NCI-H1105 (cell line): ENCODE results near the gene ITGAL.

ENCODE experiments used
- DNase-seq: peaks from one replicate; lab custom pipeline; 2025; lab: John Stamatoyannopoulos, UW

ITGAL gene

GRCh38 chr16:30567160-30567990 lies 94.8 kb downstream of the ITGAL start:
- no peak for DNase-seq

DNA sequence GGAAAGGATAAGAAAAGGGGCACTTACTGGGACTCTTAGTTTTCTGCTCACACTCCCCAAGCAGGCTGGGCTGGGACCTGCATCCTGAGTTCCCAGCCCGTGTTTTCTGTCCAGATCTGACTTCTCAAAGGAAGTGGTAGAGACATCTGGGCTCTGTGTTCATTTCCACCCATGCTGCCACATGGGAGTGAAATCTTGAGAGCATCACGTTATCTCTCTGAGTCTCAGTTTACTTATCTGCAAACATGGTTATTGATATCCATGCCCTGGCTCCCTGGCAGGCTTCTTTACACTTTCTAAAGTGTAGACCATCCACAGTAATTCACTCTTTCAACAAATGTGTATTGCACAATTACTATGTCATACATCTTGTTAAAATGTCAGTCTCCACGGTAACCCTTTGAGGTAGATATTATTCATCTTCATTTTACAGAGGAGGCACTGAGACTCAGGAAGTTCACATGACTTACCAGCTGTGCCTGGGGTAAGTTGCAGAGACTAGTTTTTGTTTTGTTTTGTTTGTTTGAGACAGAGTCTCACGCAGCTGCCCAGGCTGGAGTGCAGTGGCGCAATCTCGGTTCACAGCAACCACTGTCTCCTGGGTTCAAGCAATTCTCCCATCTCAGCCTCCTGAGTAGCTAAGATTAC lies 95.6 kb downstream of the ITGAL start:
- DNase-seq: no peak

DNA sequence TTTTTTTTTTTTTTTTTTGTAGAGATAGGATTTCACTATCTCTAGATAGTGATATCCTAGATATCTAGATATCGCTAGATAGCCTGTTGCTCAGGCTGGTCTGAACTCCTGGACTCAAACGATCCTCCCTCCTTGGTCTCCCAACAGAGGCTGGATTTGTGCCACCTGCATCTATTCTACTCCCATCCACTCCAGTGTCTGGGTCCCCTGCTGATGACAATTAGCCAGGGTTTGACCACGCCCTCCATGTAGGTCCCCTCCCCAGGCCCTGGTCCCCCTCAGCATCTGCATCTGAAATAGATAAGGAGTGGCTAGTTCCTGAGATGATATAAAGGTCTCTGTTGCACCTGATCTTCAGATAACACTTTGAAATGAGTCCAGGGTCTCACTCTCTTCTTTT lies 96.7 kb downstream of the ITGAL start:
- DNase-seq: no peak

DNA sequence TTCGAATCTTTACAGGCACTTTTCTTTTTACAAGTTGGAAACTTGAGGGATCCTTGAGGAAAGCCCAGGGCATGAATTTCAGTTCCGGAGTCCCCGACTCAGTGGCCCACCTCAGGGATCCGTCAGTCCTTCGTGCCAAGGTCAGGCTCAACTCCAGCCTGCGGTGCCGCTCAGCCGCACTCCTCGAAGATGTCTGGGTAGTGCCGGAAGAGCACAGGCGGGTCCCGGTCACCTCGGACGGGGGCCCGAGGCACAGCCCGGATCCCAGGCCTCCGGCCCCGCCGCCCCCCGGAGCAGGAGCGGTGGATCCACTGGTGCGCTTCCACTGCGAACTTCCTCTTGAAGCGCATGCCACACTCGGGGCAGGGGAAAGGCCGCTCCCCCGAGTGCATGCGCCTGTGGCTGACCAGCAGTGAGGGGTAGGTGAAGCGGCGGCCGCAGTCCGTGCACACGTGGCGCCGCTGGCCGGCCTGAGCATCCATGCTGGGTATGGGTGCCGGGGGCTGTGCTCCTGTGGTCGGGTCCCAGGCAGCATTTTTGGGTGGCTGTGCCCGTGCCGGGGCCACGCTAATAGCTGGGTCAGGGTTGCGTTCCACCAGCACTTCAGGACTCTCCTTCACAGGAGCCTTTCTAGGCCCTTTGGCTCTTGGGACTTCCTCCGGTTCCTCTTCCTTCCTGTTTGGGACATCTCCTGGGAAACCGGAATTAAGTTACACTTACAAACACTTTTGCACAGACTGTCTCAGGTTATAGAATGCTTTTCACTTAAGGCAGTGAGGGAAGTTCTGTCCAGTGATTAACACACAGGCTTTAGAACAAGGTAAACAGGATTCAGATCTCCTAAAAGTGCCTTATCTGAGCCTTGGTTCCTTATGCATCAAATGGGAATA lies 97.4 kb downstream of the ITGAL start:
- DNase-seq: no peak

DNA sequence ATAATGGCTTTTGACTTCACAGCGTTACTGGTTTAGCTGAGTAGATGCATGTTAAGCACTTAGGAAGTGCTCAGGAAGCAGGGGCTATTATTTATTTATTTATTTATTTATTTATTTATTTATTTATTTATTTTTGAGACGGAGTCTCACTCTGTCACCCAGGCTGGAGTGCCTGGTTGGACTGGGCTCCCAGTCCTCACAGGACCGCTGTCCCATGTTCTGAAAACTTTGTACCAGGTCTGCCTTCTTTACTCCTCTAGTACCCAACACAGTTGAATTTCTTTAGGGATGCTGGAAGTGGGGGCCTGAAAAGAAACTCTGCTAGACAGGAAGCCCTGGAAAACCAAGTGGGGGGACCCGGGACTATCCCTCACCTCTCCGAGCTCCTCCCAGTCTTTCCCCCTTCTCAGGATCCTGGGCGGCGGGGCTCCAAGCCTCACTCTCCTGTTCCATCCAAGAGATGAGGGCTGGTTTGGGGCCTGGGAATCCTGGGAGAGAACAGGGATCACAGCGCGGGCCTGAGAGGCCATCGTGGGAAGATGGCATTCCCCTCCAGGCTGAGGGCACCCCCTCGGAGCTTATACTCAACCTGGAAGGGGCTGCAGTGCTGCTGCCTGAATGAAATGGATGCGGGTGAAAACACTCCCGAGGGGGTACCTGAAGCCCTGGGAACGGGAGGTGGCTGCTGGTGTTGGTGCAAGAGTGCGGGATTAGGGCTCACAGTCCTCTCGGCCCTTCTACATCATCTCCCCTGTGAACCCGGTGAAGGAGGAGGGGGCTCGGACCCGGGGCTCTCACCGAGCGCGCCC lies 98.3 kb downstream of the ITGAL start:
- DNase-seq: peak; percentile 27

GRCh38 chr16:30571445-30572322 lies 99.1 kb downstream of the ITGAL start, which contains the start of gene ZNF688:
Gene ZNF688 (minus strand): TSS chr16:30571714. CDS start chr16:30571629, 85 bp downstream.
- DNase-seq: peak; percentile 98
